ENCODE measurements around the gene SLC12A5.

The SLC12A5 gene

GRCh38 chr20:46022411-46023147 lies 6.4 kb upstream of the SLC12A5 start (continued):
- no peak for TF ChIP-seq PRDM6 (tag by site-specific recombination; IDR thresholded peaks at IDR 0.05)
- no peak for TF ChIP-seq ZNF791 (tag by site-specific recombination; IDR thresholded peaks at IDR 0.05)
- TF ChIP-seq ZNF280D (tag by site-specific recombination; IDR thresholded peaks at IDR 0.05) = no peak
- TF ChIP-seq ZNF792 (tag by site-specific recombination; IDR thresholded peaks at IDR 0.05) = no peak
- TF ChIP-seq BCL11B (tag by site-specific recombination; IDR thresholded peaks at IDR 0.05; ENCODE audit: low read depth) = no peak
- no peak for TF ChIP-seq ZNF521 (tag by site-specific recombination; IDR thresholded peaks at IDR 0.05)
- peak; percentile 98 for TF ChIP-seq ZNF513 (tag by site-specific recombination; IDR thresholded peaks at IDR 0.05)
- no peak for TF ChIP-seq ZNF350 (tag by site-specific recombination; IDR thresholded peaks at IDR 0.05)
- TF ChIP-seq ZNF704 (tag by site-specific recombination; IDR thresholded peaks at IDR 0.05) = no peak
- TF ChIP-seq ZNF768 (tag by site-specific recombination; IDR thresholded peaks at IDR 0.05) = no peak
- no peak for TF ChIP-seq ZBTB7A (tag by site-specific recombination; IDR thresholded peaks at IDR 0.05; ENCODE audit: low read depth)
- TF ChIP-seq ZNF654 (tag by site-specific recombination; IDR thresholded peaks at IDR 0.05; ENCODE audit: low read depth) = peak; percentile 67
- no peak for TF ChIP-seq KLF9 (tag by site-specific recombination; IDR thresholded peaks at IDR 0.05; ENCODE audit: low read depth)
- no peak for TF ChIP-seq ZNF146 (tag by site-specific recombination; IDR thresholded peaks at IDR 0.05)
- TF ChIP-seq ZNF664 (tag by site-specific recombination; IDR thresholded peaks at IDR 0.05) = no peak
- TF ChIP-seq PRDM10 (tag by site-specific recombination; IDR thresholded peaks at IDR 0.05) = no peak
- TF ChIP-seq ZNF366 (tag by site-specific recombination; conservative IDR thresholded peaks at IDR 0.05) = peak; percentile 94
- TF ChIP-seq GLI2 (tag by site-specific recombination; IDR thresholded peaks at IDR 0.05; ENCODE audit: borderline replicate concordance, low read depth) = no peak
- TF ChIP-seq SP7 (tag by site-specific recombination; IDR thresholded peaks at IDR 0.05) = no peak
- no peak for TF ChIP-seq TSHZ1 (tag by site-specific recombination; IDR thresholded peaks at IDR 0.05; ENCODE audit: borderline replicate concordance)
- TF ChIP-seq KLF1 (tag by site-specific recombination; IDR thresholded peaks at IDR 0.05) = no peak; the same call in 1 of the 2 replicates
- no peak for TF ChIP-seq ZNF121 (tag by site-specific recombination; IDR thresholded peaks at IDR 0.05)
- no peak for TF ChIP-seq ZNF777 (tag by site-specific recombination; IDR thresholded peaks at IDR 0.05; ENCODE audit: borderline replicate concordance)
- peak; percentile 96 for TF ChIP-seq ZNF335 (tag by site-specific recombination; conservative IDR thresholded peaks at IDR 0.05)
- TF ChIP-seq YY1 (tag by site-specific recombination; IDR thresholded peaks at IDR 0.05) = no peak
